Nephron (organoid): ENCODE results near the gene TRMT10B.
"Not testable (repeated sequence)": the region's sequence is repeated elsewhere in the genome, so short reads cannot be mapped to it uniquely, and the experiment has no call there.

ENCODE experiments used
- H3K27ac Mint-ChIP-seq, 3 experiments: 2 replicates each; pipeline ENCODE4 v1.8.0; 2020; ENCODE audit warnings: mixed read lengths in 3 of 3, mild to moderate bottlenecking in 2 of 3, moderate library complexity in 1 of 3
- H3K27me3 Mint-ChIP-seq: 2 replicates; pipeline ENCODE4 v1.8.0; 2021; ENCODE audit warnings: low read depth, mild to moderate bottlenecking, moderate library complexity, mixed read lengths
- H3K36me3 Mint-ChIP-seq: 2 replicates; pipeline ENCODE4 v1.8.0; 2020; ENCODE audit warnings: low read depth, mixed read lengths
- H3K4me1 Mint-ChIP-seq: 2 replicates; pipeline ENCODE4 v1.8.0; 2020; ENCODE audit warnings: mixed read lengths
- H3K4me3 Mint-ChIP-seq, 3 experiments: 2 replicates each; pipeline ENCODE4 v1.8.0; 2020; ENCODE audit warnings: mild to moderate bottlenecking in 3 of 3, mixed read lengths in 3 of 3, moderate library complexity in 2 of 3
- H3K9me3 Mint-ChIP-seq: 2 replicates; pipeline ENCODE4 v1.8.0; 2020; ENCODE audit warnings: mixed read lengths
- CTCF ChIP-seq, 3 experiments: fragments of 200-600 bp; sonication (generic); IDR thresholded peaks; one replicate each; pipeline ENCODE4 v1.5.0; 2021; ENCODE audit warnings: antibody characterized with exemption in 3 of 3; ENCODE audit not compliant: unreplicated experiment in 3 of 3

The TRMT10B gene

DNA sequence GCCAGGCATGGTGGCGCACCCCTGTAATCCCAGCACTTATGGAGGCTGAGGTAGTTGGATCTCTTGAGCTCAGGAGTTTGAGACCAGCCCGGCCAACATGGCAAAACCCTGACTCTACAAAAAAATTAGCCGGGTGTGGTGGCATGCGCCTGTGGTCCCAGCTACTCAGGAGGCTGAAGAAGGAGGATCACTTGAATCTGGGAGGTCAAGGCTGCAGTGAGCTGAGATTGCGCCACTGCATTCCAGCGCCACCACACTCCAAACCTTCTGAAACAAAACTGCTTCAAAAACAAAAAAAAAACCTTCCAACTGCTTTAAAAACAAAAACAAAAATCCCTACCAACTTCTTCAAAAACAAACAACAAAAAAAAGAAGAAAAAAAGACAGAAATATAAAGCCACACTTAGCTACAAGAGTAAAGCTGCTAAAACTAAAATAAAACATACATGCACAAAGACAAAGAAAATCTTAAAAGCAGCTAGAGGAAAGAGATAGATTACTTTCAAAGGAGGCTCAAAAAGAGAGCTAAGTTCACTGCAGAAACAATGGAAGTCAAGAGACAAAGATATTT lies 58.4 kb downstream of the TRMT10B start:
- H3K9me3 Mint-ChIP-seq: no peaks in the 10 kb centered on the region
- H3K27ac Mint-ChIP-seq: no peak overlapping the region
- no peaks in the 10 kb centered on the region for H3K27me3 Mint-ChIP-seq
- no peaks in the 10 kb centered on the region for H3K4me1 Mint-ChIP-seq
- peaks cover 23% of the 10 kb centered on the region for H3K36me3 Mint-ChIP-seq
- no peak for TF ChIP-seq CTCF (IDR thresholded peaks at IDR 0.05; ENCODE audit: unreplicated experiment in 3 of 3)
- H3K4me3 Mint-ChIP-seq: no peak overlapping the region

DNA sequence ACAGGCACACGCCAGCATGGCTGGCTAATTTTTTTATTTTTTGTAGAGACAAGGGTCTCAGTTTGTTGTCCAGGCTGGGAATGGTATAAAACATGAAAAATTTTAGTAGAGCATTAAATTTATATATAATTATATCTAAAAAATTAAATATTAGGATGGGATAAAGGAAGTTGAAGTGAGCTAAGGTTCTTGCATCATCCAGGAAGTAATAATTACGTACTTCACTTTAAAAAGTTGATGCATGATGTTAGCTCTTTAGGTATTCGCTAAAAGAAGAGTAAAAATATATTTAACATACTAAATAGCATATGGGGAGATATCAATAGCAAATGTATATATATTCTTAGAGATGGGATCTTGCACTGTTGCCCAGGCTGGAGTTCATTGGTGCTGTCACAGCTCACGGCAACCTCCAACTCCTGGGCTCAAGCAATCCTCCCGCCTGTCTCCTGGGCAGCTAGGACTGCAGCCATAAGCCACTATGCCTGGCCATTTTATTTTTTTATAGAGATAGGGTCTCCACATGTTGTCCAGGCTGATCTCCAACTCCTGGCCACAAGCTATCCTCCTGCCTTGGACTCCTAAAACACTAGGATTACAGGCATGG lies 59.3 kb downstream of the TRMT10B start:
- Mint-ChIP-seq H3K9me3 (no peaks in the 10 kb centered on the region), H3K4me1 (no peaks in the 10 kb centered on the region), H3K27ac (no peak overlapping the region), H3K27me3 (no peaks in the 10 kb centered on the region), H3K36me3 (peaks cover 23% of the 10 kb centered on the region), H3K4me3 (no peak overlapping the region)
- no peak for TF ChIP-seq CTCF (IDR thresholded peaks at IDR 0.05; ENCODE audit: unreplicated experiment in 3 of 3)

DNA sequence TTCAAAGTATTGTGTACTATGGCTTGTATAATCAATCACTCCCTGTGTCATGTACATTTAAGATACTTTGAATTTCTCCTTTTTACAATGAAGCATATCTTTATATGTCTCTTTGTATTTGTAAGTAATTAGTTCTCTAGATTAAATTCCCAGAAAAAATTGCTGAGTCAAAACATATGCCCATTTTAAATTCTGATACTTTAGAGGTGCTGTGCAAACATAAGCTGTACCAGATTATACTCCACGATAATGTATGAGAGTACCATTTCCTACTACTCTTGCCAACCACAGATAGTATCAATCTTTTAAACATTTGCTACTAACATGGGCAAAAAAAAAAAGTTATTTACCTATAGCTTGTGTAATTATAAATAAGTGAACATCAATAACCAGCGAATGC lies 65.2 kb downstream of the TRMT10B start:
- Mint-ChIP-seq H3K27ac (no peak overlapping the region), H3K4me1 (no peaks in the 10 kb centered on the region), H3K4me3 (no peak overlapping the region), H3K36me3 (peaks cover 33% of the 10 kb centered on the region), H3K9me3 (no peaks in the 10 kb centered on the region), H3K27me3 (no peaks in the 10 kb centered on the region)
- TF ChIP-seq CTCF (IDR thresholded peaks at IDR 0.05; ENCODE audit: unreplicated experiment in 3 of 3): no peak

GRCh38 chr9:37820142-37820541 lies 66.5 kb downstream of the TRMT10B start:
- H3K27ac Mint-ChIP-seq: no peak overlapping the region

DNA sequence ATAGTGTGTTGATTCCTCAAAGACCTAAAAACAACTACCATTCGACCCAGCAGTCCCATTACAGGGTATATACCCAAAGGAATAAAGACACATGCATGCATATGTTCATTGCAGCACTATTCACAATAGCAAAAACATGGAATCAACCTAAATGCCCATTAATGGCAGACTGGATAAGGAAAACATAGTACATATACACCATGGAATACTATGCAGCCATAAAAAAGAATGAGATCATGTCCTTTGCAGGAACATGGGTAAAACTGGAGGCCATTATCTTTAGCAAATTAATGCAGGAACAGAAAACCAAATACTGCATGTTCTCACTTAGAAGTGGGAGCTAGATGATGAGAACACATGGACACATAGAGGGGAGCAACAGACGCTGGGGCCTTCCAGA lies 71.6 kb downstream of the TRMT10B start:
- not testable (repeated sequence) for H3K9me3 Mint-ChIP-seq, H3K27me3 Mint-ChIP-seq, H3K4me1 Mint-ChIP-seq, H3K4me3 Mint-ChIP-seq, H3K27ac Mint-ChIP-seq
- peaks cover 81% of the 10 kb centered on the region for H3K36me3 Mint-ChIP-seq

More at GRCh38 chr9:37820142-37820541, 66.5 kb downstream of the TRMT10B start:
- no peaks in the 10 kb centered on the region for H3K27me3 Mint-ChIP-seq
- no peak for TF ChIP-seq CTCF (IDR thresholded peaks at IDR 0.05; ENCODE audit: unreplicated experiment in 3 of 3)
- no peaks in the 10 kb centered on the region for H3K9me3 Mint-ChIP-seq
- no peaks in the 10 kb centered on the region for H3K4me1 Mint-ChIP-seq
- peaks cover 46% of the 10 kb centered on the region for H3K36me3 Mint-ChIP-seq
- H3K4me3 Mint-ChIP-seq: no peak overlapping the region

DNA sequence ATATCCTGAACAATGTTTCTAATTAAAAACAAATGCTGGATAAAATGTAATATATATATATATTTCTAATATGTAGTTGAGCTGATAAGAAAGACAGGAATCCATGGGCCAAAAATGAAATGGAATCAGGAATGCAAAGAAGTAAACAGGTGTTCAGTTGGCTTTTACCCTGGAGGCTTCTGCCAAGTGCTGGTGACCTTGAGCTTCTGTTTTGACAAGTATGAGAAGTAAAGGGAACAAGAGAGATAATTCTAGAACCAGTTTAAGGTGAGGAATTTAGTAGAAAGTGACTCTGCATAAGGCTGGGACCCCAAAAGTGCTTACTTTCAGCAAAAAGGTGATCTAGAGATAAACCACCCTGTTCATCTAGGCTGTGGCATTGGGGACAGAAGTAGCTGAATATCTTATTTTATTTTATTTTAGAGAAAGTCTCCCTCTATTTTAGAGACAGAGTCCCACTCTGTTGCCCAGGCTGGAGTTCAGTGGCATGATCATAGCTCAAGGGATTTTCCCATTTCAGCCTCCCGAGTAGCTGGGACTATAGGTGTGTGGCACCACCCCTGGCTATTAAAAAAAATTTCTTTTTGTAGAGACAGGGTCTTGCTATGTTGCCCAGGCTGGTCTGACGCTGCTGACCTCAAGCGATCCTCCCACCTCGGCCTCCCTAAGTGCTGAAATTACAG lies 74.0 kb downstream of the TRMT10B start:
- no peaks in the 10 kb centered on the region for H3K9me3 Mint-ChIP-seq
- H3K27me3 Mint-ChIP-seq: no peaks in the 10 kb centered on the region
- no peaks in the 10 kb centered on the region for H3K4me1 Mint-ChIP-seq
- H3K36me3 Mint-ChIP-seq: peaks cover 62% of the 10 kb centered on the region
- no peak overlapping the region for H3K4me3 Mint-ChIP-seq
- no peak for TF ChIP-seq CTCF (IDR thresholded peaks at IDR 0.05; ENCODE audit: unreplicated experiment in 3 of 3)
- no peak overlapping the region for H3K27ac Mint-ChIP-seq
